ENCODE measurements around the gene AHCTF1. TPM values are rescaled to one million over a fixed set of nuclear protein-coding genes. Genes with fewer than 3 reads are reported as not detected.
A peak's percentile ranks its signal among the peaks of the same experiment; 100 is the strongest.

The AHCTF1 gene, protein sequence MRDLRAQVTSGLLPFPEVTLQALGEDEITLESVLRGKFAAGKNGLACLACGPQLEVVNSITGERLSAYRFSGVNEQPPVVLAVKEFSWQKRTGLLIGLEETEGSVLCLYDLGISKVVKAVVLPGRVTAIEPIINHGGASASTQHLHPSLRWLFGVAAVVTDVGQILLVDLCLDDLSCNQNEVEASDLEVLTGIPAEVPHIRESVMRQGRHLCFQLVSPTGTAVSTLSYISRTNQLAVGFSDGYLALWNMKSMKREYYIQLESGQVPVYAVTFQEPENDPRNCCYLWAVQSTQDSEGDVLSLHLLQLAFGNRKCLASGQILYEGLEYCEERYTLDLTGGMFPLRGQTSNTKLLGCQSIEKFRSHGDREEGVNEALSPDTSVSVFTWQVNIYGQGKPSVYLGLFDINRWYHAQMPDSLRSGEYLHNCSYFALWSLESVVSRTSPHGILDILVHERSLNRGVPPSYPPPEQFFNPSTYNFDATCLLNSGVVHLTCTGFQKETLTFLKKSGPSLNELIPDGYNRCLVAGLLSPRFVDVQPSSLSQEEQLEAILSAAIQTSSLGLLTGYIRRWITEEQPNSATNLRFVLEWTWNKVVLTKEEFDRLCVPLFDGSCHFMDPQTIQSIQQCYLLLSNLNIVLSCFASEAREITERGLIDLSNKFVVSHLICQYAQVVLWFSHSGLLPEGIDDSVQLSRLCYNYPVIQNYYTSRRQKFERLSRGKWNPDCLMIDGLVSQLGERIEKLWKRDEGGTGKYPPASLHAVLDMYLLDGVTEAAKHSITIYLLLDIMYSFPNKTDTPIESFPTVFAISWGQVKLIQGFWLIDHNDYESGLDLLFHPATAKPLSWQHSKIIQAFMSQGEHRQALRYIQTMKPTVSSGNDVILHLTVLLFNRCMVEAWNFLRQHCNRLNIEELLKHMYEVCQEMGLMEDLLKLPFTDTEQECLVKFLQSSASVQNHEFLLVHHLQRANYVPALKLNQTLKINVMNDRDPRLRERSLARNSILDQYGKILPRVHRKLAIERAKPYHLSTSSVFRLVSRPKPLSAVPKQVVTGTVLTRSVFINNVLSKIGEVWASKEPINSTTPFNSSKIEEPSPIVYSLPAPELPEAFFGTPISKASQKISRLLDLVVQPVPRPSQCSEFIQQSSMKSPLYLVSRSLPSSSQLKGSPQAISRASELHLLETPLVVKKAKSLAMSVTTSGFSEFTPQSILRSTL (N-terminal part only)
- polyA plus RNA-seq (2013, experiment 1 of 2) = 36.7 TPM
- 40.2 TPM for polyA plus RNA-seq (2013, experiment 2 of 2)

DNA sequence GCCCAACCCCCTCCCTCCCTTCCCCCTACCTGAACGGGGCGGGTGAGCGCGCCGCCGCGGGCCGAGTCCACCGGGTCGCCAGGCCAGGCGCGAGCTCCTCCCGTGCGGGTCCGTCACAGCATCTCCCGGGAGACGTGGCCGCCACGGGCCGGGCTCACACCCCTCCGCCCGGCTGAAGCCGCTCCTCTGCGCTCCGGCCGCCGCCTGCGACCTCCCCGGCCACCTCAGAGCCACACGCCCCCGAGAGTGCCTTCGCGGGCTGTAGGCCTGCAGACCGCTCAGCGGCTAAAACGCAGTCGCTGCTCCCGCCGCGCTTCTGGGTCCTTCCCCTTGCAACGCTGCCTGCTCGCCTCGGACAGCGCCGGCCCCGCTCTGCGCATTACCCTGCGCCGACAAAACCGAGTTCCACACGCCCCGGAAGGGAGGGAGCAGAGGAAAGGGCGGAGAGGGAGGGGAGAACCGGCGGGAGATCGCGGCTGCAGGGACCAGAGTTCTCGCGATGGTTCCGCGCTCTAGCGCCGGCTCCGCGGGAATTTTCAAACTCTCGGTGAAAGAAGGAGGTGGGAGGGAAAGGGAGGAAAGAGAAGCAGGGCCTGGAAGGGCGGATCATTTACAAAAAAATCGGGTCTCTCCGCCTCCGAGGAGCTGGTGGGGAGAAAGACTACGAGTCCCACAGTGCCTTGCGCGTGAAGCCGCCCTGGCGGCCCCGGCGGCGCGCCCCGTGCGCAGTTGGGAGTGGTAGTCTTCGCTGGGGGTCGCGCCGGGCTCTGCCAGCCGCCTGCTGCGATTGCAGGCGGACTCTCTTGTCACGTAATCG lies at the start of gene AHCTF1:
Gene AHCTF1, minus strand, starts transcription at position 400 of the 817 bp plus-strand sequence. CDS start 13,578 bp downstream, outside the sequence.
- Histone ChIP-seq H3K4me1 (ENCODE audit: control insufficient read depth, insufficient read depth, low read length, poor library complexity, severe bottlenecking) (no peaks in the 10 kb centered on the region), H3K36me3 (ENCODE audit: control insufficient read depth, insufficient read depth, low read length) (peaks cover 28% of the 10 kb centered on the region), H3K9me3 (ENCODE audit: control insufficient read depth, low read length) (no peaks in the 10 kb centered on the region), H3K4me3 (ENCODE audit: extremely low read depth, insufficient read depth, low read length, poor library complexity, severe bottlenecking) (peak within 1 kb of the TSS; percentile 86), H3K27ac (ENCODE audit: low read depth, low read length, severe bottlenecking) (peak within 1 kb of the TSS; percentile 95)
- 0% methylated on average over 55 to 83 of the region's 90 CpGs for WGBS, 2 experiments (ENCODE audit: insufficient coverage in 2 of 2)

DNA sequence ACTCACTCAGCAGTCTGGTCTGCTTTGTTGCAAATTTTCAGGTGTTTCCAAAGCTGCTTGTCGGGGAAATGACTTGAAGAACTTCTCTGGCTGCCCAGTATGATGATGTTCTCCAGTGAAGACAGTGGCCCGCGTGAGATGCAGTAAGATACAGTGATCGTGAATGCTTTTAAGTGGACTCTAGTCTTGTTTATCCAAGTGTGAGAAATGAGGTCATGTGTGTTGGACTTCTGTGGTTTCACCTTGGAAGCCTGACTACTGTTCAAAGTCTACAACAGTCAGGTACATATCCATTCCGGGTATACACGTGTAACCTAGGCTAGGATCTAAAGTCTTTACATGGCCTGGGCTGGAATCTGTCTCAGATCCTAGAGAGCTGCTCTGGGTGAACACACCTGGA lies 47.0 kb upstream of the AHCTF1 start:
- 95 to 98% methylated on average over 6 of the region's 6 CpGs for WGBS, 2 experiments (ENCODE audit: insufficient coverage in 2 of 2)
- H3K27ac ChIP-seq (ENCODE audit: low read depth, low read length, severe bottlenecking) = no peak overlapping the region
- no peaks in the 10 kb centered on the region for H3K4me1 ChIP-seq (ENCODE audit: control insufficient read depth, insufficient read depth, low read length, poor library complexity, severe bottlenecking)
- peaks cover 53% of the 10 kb centered on the region for H3K9me3 ChIP-seq (ENCODE audit: control insufficient read depth, low read length)
- no peak overlapping the region for H3K4me3 ChIP-seq (ENCODE audit: extremely low read depth, insufficient read depth, low read length, poor library complexity, severe bottlenecking)
- H3K36me3 ChIP-seq (ENCODE audit: control insufficient read depth, insufficient read depth, low read length) = peaks cover 62% of the 10 kb centered on the region

DNA sequence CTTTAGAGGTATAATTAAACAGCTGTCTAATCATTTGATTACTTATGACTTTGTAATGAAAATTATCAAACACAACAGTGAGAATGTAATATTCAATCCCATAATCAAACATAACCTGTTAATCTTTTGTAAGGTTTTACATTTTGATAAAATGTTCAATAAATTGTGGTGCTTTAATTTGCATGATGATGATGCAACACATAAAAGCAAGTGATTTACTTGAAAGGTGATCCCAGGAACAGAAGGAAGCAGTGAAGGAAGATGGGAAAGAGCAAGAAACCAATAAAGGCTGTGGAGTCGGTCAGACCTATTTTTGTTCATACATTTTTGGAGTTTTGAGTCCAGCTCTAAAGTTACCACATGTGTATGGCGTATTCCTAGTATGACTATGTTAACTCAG lies 46.5 kb upstream of the AHCTF1 start:
- no peak overlapping the region for H3K27ac ChIP-seq (ENCODE audit: low read depth, low read length, severe bottlenecking)
- H3K4me1 ChIP-seq (ENCODE audit: control insufficient read depth, insufficient read depth, low read length, poor library complexity, severe bottlenecking) = no peaks in the 10 kb centered on the region
- peaks cover 53% of the 10 kb centered on the region for H3K9me3 ChIP-seq (ENCODE audit: control insufficient read depth, low read length)
- no peak overlapping the region for H3K4me3 ChIP-seq (ENCODE audit: extremely low read depth, insufficient read depth, low read length, poor library complexity, severe bottlenecking)
- 94 to 95% methylated on average over 2 of the region's 2 CpGs for WGBS, 2 experiments (ENCODE audit: insufficient coverage in 2 of 2)
- H3K36me3 ChIP-seq (ENCODE audit: control insufficient read depth, insufficient read depth, low read length) = peaks cover 61% of the 10 kb centered on the region

DNA sequence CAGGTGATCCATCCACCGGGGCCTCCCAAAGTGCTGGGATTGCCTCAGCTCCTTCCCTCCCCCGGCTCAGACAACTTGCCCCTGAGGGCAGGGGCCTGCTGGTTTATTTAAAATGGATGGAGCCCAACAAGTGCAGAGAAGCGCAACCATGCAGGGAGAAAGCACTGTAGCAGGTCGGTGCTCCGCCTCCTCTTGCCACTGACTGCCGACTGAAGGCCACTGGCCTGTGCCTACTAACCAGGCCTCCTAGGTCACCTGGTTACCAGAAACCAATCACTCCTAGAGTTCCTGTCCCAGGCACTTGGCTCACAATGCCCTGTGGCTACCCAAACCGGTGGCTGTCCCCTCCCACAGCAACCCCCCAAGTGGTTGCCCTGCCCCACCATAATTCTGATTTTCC lies 40.2 kb upstream of the AHCTF1 start:
- H3K27ac ChIP-seq (ENCODE audit: low read depth, low read length, severe bottlenecking) = no peak overlapping the region
- WGBS, 2 experiments (ENCODE audit: insufficient coverage in 2 of 2) = 90 to 97% methylated on average over 7 of the region's 7 CpGs
- H3K4me1 ChIP-seq (ENCODE audit: control insufficient read depth, insufficient read depth, low read length, poor library complexity, severe bottlenecking) = no peaks in the 10 kb centered on the region
- peaks cover 31% of the 10 kb centered on the region for H3K36me3 ChIP-seq (ENCODE audit: control insufficient read depth, insufficient read depth, low read length)
- H3K9me3 ChIP-seq (ENCODE audit: control insufficient read depth, low read length) = peaks cover 41% of the 10 kb centered on the region
- no peak overlapping the region for H3K4me3 ChIP-seq (ENCODE audit: extremely low read depth, insufficient read depth, low read length, poor library complexity, severe bottlenecking)

DNA sequence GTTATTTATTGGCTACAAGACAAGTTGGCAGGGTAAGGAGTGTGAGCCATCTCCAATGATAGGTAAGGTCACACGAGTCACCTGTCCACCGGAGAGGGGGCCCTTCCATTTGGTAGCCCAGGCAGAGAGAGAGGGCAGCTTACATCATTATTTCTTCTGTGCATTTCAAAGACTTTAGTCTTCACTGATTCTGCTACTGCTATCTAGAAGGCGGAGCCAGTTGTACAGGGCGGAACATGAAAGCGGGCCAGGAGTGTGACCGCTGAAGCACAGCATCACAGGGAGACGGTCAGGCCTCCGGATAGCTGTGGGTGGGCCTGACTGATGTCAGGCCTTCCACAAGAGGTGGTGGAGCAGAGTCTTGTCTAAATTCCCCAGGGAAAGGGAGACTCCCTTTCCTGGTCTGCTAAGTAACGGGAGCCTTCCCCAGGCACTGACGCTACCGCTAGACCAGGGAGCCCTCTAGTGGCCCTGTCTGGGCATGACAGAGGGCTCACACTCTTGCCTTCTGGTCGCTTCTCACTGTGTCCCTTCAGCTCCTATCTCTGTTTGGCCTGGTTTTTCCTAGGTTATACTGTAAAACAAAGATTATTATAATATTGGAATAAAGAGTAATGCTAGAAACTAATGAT lies 39.5 kb upstream of the AHCTF1 start:
- WGBS, 2 experiments (ENCODE audit: insufficient coverage in 2 of 2) = 83% methylated on average over 11 of the region's 12 CpGs
- Histone ChIP-seq H3K4me1 (ENCODE audit: control insufficient read depth, insufficient read depth, low read length, poor library complexity, severe bottlenecking) (no peaks in the 10 kb centered on the region), H3K9me3 (ENCODE audit: control insufficient read depth, low read length) (peaks cover 39% of the 10 kb centered on the region), H3K27ac (ENCODE audit: low read depth, low read length, severe bottlenecking) (no peak overlapping the region), H3K36me3 (ENCODE audit: control insufficient read depth, insufficient read depth, low read length) (peaks cover 30% of the 10 kb centered on the region), H3K4me3 (ENCODE audit: extremely low read depth, insufficient read depth, low read length, poor library complexity, severe bottlenecking) (no peak overlapping the region)

DNA sequence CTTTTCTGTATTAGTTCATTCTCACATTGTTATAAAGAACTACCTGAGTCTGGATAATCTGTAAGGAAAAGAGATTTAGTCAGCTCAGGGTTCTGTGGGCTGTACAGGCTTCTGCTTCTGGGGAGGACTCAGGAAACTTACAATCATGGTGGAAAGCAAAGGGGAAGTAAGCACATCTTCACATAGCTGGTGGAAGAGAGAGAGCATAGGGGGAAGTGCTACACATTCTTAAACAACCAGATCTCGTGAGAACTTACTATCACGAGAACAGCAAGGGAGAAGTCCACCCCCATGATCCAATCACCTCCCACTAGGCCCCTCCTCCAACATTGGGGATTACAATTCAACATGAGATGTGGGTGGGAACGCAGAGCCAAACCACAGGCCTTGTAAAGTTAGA lies 37.9 kb upstream of the AHCTF1 start:
- H3K9me3 ChIP-seq (ENCODE audit: control insufficient read depth, low read length) = peaks cover 28% of the 10 kb centered on the region
- H3K4me3 ChIP-seq (ENCODE audit: extremely low read depth, insufficient read depth, low read length, poor library complexity, severe bottlenecking) = no peak overlapping the region
- H3K4me1 ChIP-seq (ENCODE audit: control insufficient read depth, insufficient read depth, low read length, poor library complexity, severe bottlenecking) = no peaks in the 10 kb centered on the region
- no CpG with 5 or more reads among the region's 3 CpGs for WGBS, 2 experiments (ENCODE audit: insufficient coverage in 2 of 2)
- H3K36me3 ChIP-seq (ENCODE audit: control insufficient read depth, insufficient read depth, low read length) = peaks cover 29% of the 10 kb centered on the region
- H3K27ac ChIP-seq (ENCODE audit: low read depth, low read length, severe bottlenecking) = no peak overlapping the region

DNA sequence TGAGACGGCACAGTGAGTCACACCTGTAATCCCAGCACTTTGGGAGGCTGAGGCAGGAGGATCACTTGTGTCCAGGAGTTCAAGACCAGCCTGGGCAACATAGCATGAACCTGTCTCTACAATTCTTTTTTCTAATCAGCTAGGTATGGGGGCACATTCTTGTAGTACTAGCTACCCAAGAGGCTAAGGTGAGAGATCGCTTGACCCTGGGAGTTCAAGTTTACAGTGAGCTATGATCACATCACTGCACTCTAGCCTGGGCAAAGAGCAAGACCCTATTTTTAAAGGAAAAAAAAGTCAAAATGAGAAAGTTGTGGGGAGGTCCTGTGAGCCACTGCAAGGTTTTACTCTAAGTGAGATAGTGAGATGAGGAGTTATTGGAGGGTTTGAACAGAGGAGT lies 34.8 kb upstream of the AHCTF1 start:
- WGBS, 2 experiments (ENCODE audit: insufficient coverage in 2 of 2) = 83% methylated on average over 2 of the region's 2 CpGs; no CpG with 5 or more reads in 1 of the 2 experiments
- Histone ChIP-seq H3K9me3 (ENCODE audit: control insufficient read depth, low read length) (peaks cover 14% of the 10 kb centered on the region), H3K4me3 (ENCODE audit: extremely low read depth, insufficient read depth, low read length, poor library complexity, severe bottlenecking) (no peak overlapping the region), H3K4me1 (ENCODE audit: control insufficient read depth, insufficient read depth, low read length, poor library complexity, severe bottlenecking) (no peaks in the 10 kb centered on the region), H3K27ac (ENCODE audit: low read depth, low read length, severe bottlenecking) (no peak overlapping the region), H3K36me3 (ENCODE audit: control insufficient read depth, insufficient read depth, low read length) (peaks cover 28% of the 10 kb centered on the region)

DNA sequence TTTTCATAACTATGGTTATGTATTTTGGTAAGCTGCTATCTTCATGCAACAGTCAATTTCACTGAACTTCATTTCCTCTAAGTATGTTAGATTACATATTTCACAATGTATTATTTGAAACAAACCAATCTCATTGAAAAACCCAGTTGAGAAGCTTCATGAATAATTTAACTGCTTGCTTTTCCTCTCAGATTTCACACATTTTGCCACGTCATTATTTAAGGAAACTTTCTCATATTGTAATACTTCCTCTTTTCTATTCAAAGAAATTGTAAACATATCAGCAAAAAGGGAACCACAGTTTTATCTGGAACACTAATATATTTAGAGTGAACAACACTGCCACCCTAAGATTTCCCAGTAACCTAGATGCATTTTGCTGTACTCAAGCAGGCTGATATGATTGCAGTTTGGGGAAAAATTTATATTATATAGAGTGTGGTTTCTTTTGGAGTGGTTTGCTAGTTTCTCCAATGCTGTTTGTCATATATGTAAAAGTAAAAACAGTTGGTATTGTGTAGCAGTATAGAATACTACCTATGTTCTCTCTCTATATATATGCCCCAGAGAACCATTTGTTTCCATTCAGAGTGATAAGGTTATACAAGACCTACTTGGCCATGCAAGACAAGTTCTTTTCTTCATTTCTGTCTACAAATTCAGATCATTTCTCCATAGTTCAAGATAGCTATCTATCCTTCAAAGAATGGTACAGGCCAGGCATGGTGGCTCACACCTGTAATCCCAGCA lies 28.4 kb upstream of the AHCTF1 start:
- H3K4me3 ChIP-seq (ENCODE audit: extremely low read depth, insufficient read depth, low read length, poor library complexity, severe bottlenecking) = no peak overlapping the region
- H3K9me3 ChIP-seq (ENCODE audit: control insufficient read depth, low read length) = no peaks in the 10 kb centered on the region
- H3K4me1 ChIP-seq (ENCODE audit: control insufficient read depth, insufficient read depth, low read length, poor library complexity, severe bottlenecking) = no peaks in the 10 kb centered on the region
- H3K36me3 ChIP-seq (ENCODE audit: control insufficient read depth, insufficient read depth, low read length) = peaks cover 22% of the 10 kb centered on the region
- H3K27ac ChIP-seq (ENCODE audit: low read depth, low read length, severe bottlenecking) = no peak overlapping the region
- 83% methylated on average over 1 of the region's 1 CpG for WGBS, 2 experiments (ENCODE audit: insufficient coverage in 2 of 2)

DNA sequence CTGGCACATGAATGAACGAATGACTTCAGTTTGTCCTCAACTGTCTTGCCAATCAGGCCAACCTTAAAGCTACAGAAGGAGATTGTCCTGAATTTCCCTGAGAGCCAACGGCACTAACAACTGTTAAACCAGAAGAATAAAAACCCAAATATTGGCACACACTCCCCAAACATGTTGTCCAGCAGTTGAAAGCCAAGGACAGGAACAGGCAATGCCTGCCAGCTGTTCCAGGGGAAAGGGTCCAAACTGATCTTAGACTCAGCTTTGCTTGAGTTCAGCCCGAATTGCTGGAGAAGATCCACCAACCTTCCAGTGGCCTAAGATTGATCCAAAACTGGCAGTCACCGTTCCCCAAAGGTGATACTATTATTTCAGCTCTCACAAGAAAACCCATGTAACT lies 22.4 kb upstream of the AHCTF1 start:
- WGBS, 2 experiments (ENCODE audit: insufficient coverage in 2 of 2) = 86 to 89% methylated on average over 2 to 3 of the region's 4 CpGs
- no peak overlapping the region for H3K4me3 ChIP-seq (ENCODE audit: extremely low read depth, insufficient read depth, low read length, poor library complexity, severe bottlenecking)
- no peaks in the 10 kb centered on the region for H3K9me3 ChIP-seq (ENCODE audit: control insufficient read depth, low read length)
- no peaks in the 10 kb centered on the region for H3K4me1 ChIP-seq (ENCODE audit: control insufficient read depth, insufficient read depth, low read length, poor library complexity, severe bottlenecking)
- peaks cover 5% of the 10 kb centered on the region for H3K36me3 ChIP-seq (ENCODE audit: control insufficient read depth, insufficient read depth, low read length)
- H3K27ac ChIP-seq (ENCODE audit: low read depth, low read length, severe bottlenecking) = no peak overlapping the region

Measured in mesodermal cell (in vitro differentiated cells).